HG02840 (cell line): ENCODE data around the gene EVL.
A peak's percentile ranks its signal among the peaks of the same experiment; 100 is the strongest.
"Not testable (repeated sequence)": the region's sequence is repeated elsewhere in the genome, so short reads cannot be mapped to it uniquely, and the experiment has no call there.

Experiments used
- ATAC-seq: cut with Tn5 transposase; IDR thresholded peaks from one replicate; pipeline ENCODE4 v1.9.1; 2021; ENCODE audit warnings: mild to moderate bottlenecking, moderate library complexity, moderate number of reproducible peaks; ENCODE audit not compliant: unreplicated experiment, low FRiP score

Gene EVL

DNA sequence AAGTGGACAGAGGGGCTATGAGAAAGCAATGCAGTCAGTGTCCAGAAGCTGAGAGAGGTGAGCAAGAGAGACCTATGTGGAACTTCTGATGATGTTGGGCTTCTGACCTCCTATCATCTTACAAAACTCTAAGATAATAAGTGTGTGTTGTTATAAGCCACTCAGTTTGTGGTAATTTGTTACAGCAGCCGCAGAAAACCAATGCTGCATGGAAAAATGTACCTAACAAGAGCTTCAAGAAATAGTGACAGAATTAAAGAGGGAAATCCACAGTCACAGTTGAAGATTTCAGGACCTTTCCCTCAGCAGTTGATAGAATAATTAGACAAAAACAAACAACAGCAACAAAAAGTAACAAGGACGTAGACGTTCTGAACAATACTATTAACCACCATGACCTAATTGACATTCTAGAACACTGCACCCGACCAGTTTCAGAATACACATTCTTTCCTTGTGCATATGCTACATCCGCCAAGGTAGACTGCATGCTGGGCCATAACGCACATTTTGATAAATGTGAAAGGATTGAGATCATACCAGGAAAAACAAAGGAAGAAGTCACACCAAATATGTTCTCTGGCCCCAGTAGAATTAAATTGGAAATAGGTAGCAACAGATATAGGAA, 1.8 kb upstream of the EVL start:
- ATAC-seq, result no peak

GRCh38 chr14:100064335-100065092, 708 bp upstream of the EVL start:
- not testable (repeated sequence) for ATAC-seq

DNA sequence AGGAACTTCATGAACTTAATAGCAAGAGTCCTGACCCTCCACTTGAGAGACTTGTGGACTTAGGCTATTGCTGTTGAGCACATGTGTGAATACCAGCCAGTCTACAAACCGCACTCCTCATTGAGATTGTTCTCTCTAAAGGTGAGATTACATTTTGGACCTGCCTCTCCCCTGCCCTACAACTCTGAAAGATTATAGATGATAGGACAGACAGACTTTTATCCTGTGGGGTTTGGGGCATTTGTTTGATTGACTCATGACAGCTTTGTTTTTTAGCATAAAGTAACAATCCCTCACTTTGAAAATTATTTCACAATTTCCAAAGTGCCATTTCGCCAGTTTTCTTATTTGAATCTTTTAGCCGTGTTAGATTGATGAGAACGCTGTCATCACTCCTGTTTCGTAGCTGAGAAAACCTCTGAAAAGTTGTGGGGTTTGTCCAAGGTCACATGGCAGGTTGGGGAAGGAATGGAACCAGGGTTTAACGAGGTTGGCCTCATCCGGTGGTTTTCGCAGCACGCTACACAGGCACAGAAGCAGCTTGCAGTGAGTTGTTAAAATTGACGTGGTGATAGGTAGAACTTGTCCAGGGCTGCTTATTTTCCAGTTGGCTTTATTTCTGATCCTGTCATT, 836 bp downstream of the EVL start:
- peak; percentile 45 for ATAC-seq

DNA sequence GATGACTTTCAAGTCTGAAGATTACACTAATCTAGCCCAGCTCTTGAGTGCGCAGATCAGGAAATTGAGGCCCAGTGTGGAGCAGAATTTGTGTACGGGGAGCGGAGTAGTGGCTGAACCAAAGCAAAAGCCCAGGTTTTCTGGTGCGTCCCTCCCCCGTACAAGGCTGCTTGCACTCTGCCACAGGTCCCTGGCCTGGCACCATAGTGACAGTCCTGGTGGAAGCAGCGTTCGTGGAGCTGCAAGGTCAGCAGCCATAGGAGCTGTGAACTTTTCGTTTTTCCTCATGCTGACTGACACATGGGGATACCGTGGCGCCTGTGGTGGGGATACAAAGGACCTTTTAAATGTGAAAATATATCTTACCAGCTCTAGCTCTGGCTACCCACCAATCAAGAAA, 1.7 kb downstream of the EVL start:
- no peak for ATAC-seq

DNA sequence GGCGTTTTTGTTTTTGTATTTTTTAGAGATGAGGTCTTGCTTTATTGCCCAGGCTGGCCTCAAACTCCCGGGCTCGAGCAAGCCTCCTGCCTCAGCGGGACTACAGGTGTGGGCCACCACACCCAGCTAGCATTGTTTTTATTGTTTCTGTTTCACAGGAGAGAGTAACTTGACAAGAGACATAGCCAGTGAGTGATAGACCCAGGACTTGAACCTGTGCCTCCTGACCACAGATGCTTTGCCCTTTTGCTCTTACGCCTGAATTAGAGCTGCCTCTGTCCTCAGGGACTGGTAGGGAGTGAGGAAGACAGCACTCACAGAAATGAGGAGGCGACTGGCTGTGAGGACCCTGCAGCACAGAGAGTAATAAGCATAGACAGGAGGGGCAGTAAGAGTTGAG, 2.3 kb downstream of the EVL start:
- no peak for ATAC-seq

DNA sequence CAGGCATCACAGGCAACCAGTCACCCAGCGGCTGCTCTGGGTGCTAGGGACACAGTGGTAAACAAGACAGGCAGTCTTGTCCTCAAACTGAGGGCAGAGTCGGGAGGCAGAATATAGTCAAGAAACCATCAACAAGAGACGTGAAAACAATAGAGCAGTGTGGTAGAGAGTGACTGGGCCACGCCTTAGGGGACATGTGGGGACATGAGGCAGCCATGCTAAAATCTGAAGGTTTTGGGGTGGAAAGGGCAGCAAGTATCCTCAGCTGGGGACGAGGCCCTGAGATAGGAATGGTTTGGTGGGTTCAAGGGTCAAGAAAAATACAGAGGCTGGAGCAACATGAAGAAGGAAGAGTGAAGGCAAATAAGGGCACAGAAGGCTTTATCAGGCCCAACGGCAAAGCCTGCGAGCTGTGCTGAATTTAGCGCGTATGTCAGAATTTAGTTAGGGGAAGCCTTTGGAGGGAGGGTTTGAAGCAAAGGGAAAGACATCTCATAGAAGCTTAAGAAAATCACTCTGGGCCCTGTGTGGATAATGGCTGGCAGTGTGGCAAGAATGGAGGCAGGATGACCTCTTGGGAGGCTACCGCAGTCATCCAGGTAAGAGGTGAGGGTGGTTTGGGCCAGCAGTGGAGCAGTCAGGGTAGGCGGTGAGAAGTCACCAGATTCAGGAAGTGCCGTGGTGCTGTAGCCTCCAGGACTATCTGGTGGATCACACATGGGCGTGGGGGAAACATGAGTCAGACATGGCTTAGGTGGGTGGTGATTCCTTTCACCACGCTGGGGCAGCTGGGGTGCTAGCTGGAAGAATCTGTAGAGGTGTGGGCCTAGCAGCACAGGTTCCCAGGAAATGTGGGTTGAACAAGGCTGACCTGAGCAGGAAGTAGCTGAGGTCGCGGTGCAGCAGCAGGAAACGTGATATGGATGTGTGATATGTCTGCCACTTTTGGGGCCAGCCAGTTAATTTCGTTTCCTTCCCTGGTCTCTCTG, 3.0 kb downstream of the EVL start:
- ATAC-seq, result peak; percentile 28

DNA sequence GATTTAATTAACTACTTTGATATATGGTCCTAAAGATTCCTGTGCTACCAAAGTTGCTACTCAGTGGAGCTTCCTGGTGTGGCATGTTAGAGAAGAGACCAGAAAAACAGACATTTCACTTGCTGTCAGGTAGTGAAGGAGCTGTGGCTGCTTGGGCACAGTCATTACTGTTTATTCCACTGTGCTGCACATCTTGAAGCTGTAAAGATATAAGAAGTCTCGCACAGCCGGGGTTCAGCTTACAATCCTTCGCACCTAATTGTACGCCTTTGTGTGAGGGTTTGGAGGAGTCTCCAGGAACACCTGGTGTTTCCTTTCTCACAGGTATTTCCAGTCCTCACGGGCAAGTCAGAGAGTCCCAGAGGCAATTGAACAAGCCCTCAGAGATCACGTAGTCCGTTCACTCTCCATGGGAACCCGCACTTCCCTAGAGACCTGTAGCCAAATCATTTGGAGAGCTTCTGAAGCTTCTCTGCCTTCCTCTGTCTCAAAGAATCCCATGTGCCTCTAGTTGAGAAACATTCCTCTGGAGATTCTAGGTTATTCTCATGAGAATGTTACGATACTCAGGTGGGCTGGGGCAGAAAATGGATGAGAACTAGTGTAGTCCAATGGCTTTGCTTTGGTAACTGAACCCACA, 4.1 kb downstream of the EVL start:
- ATAC-seq, result no peak

GRCh38 chr14:100070310-100070709, 5.1 kb downstream of the EVL start:
- no peak for ATAC-seq

- no peak for ATAC-seq
Observed at GRCh38 chr14:100071545-100071944, 6.3 kb downstream of the EVL start.

GRCh38 chr14:100072783-100073346, 7.6 kb downstream of the EVL start:
- no peak for ATAC-seq

DNA sequence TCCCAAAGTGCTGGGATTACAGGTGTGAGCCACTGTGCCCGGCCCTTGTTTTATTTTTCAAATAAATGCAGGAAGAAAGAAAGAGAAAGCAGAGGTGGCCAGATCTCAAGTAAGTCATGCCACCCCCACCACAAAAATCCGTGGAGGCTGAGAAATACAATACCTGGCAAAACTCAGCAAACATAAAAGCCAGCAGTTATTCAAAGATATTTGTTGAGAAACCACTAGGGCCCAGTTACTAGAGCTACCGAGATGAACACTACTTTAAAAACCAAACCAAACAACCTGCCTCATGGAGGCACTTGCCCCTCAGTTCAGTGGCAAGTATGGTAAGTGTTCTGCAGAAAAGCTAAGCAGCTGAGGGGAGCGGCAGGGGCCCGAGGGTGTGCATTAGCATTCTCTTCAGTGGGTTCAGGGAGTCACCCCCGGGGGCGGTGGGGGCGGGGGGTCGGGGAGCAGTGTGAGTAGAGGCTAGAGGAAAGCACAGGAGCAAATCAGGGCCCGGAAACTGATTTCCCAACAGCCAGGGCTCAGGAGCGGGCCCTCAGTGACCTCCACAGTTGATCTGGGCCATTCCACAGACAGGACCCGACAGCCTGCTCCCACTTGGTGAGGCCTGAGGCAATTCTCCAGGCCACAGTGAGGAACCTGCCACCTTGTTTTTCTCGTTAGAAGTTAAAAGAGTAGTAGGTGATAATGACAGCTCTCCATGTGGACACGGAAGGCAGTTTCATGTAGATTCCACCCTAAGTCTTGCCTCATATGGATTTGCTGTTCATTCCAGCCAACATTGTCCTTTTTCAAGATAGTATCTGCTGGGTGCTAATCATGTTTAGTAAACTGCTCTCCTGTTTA, 8.6 kb downstream of the EVL start:
- no peak for ATAC-seq

DNA sequence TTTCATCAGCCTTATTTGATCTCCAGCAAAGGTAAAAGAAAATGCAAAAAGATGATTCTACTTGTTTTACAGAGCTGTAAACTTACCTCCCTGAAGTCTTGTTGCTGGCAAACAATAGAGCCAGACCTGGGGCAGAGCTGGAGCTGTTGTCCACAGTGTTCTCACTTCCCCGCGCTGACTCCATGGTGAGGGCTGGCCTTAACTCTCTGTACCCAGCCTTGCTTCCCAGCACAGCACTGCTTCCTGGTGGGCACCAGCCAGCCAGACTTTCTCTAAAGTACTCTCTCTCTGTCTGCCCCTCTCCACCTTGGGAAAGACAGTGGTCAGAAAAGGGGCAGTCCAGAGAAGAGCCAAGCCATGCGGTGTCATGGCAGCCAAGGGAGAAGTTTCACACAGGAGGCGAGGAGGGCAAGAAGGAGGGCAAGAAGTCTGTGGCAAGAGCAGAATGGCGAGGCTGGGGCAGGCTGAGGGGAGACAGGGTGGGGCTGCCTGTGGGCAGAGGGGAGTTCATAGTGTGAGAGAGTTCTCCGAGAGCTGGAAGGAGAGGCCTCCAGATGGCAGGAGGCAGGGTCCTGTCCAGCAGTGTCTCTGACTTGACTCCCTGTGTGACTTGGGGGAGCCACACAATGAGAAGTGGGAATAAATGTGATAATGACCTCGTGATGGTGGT, 9.3 kb downstream of the EVL start:
- no peak for ATAC-seq

- no peak for ATAC-seq
Observed at GRCh38 chr14:100075681-100076080, 10.5 kb downstream of the EVL start.

DNA sequence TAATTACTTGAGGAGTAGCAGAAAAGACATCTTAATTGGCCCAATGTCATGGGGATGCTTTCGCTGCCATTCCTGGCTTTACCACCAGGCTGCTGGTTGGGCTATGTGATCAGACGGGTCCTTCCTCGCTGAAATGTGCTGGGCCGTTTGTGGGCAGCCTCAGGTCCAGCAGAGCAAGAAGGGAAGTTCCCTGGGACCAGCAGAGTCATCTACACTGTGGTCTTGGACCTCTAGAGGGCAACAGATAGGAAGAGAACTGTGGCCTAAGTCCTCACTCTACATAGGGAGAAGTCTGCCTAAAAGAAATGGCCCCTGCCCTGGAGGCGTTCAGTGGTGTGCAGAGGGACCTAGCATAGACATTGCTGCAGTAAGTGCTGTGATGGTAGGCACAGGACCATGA, 10.9 kb downstream of the EVL start:
- no peak for ATAC-seq

DNA sequence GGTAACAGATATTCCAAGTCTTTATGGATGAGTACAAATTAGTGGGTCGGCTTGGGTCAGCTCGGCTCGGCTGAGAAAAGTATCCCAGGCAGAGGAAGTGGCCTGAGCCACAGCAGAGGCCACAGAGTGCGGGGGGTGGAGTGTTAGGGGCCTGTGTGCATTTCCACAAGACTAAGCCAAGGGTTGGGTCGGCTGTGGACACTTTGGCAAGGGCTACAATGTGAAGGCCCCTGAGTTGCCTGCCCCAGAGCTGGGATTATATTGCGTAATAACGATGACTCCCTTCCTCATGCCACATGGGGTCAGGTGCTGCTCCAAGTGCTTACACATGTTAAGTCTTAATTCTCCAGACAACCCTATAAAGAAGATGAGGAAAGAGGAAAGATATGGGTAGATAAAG, 11.4 kb downstream of the EVL start:
- ATAC-seq, result no peak

DNA sequence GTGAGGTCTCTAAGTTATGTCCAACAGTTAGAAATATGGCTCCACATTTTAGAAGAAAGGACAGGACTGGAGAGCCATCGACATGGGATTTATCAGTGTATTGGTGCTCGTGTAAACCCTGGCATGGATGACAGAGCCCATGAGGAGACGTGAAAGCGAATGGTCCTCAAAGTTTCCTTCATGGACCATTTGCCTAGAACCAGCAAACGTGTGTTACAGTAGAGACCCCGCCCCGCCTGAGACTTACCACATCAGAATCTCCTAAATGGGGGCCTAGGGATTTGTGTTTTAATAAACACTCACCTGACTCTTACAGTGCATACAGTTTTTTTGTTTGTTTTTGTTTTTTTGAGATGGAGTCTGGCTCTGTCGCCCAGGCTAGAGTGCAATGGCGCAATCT, 12.2 kb downstream of the EVL start:
- no peak for ATAC-seq

DNA sequence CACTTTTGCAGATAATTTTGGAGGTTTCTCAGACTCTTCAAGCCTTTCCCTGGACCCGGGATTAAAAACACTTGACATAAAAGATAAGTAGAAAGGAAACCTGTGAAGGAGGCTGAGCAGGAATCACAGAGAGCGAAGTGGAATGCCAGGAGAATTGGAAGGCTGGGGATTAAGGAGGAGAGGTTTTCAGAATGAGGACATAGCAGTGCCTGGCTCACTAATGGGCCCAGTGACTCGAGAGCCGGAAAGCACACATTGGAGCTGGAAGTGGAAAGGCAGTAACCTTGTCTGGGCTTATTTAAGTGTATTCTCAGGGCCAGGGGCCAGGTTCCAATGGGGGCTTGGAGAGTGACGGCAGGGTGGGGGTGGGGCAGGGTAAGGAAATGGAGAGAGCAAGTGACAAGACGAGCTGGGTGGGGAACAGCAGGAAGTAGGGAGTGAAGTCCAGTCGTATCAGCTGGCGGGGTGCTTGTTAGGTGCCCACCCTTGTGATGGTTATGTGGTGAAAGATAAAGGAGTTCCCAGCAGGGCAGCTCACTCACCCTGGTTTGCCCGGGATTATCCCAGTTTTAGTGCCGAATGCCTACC, 13.1 kb downstream of the EVL start:
- ATAC-seq, result no peak
